GM19324 (cell line): ENCODE results near the gene MAB21L4.

ENCODE experiments used
- ATAC-seq: cut with Tn5 transposase; IDR thresholded peaks from one replicate; pipeline ENCODE4 v1.9.1; 2021; ENCODE audit warnings: mild to moderate bottlenecking, moderate library complexity; ENCODE audit not compliant: unreplicated experiment, low FRiP score

Gene MAB21L4

GRCh38 chr2:240895656-240896388 is at the start of gene MAB21L4:
Gene MAB21L4, minus strand, starts transcription at chr2:240896156. Its CDS starts 159 bp downstream, at chr2:240895997.
- no peak for ATAC-seq

- ATAC-seq: no peak
Observed at GRCh38 chr2:240936106-240936505, 40.1 kb upstream of the MAB21L4 start.

- ATAC-seq: no peak
Observed at GRCh38 chr2:240935103-240935876, 39.3 kb upstream of the MAB21L4 start.

GRCh38 chr2:240934701-240935102 is 38.7 kb upstream of the MAB21L4 start:
- no peak for ATAC-seq

- no peak for ATAC-seq
Observed at GRCh38 chr2:240933966-240934700, 38.2 kb upstream of the MAB21L4 start.

- no peak for ATAC-seq
Observed at GRCh38 chr2:240933048-240933965, 37.4 kb upstream of the MAB21L4 start.

- ATAC-seq: no peak
Observed at GRCh38 chr2:240932724-240933047, 36.7 kb upstream of the MAB21L4 start.

- no peak for ATAC-seq
Observed at GRCh38 chr2:240932001-240932723, 36.2 kb upstream of the MAB21L4 start.

GRCh38 chr2:240931319-240931949 is 35.5 kb upstream of the MAB21L4 start:
- no peak for ATAC-seq

GRCh38 chr2:240930631-240931318 is 34.8 kb upstream of the MAB21L4 start:
- no peak for ATAC-seq

- no peak for ATAC-seq
Observed at GRCh38 chr2:240930096-240930630, 34.2 kb upstream of the MAB21L4 start.

- ATAC-seq: no peak
Observed at GRCh38 chr2:240929364-240930095, 33.6 kb upstream of the MAB21L4 start.

- no peak for ATAC-seq
Observed at GRCh38 chr2:240928476-240929363, 32.8 kb upstream of the MAB21L4 start.

GRCh38 chr2:240927390-240927781 is 31.4 kb upstream of the MAB21L4 start:
- no peak for ATAC-seq

GRCh38 chr2:240926516-240927389 is 30.8 kb upstream of the MAB21L4 start:
- no peak for ATAC-seq
